ENCODE data around the gene ANXA5.

- TF ChIP-seq CTCF (IDR thresholded peaks at IDR 0.05) (no peak), EP300 (IDR thresholded peaks at IDR 0.05; ENCODE audit: borderline replicate concordance in 1 of 2, low read depth in 1 of 2, low read length in 1 of 2) (no peak), ELF1 (IDR thresholded peaks at IDR 0.05) (no peak), MXI1 (IDR thresholded peaks at IDR 0.05; ENCODE audit: low read depth, low read length) (no peak), YY1 (IDR thresholded peaks at IDR 0.05; ENCODE audit: low read depth) (no peak), EZH2phosphoT487 (IDR thresholded peaks at IDR 0.05; ENCODE audit: borderline replicate concordance, low read depth) (no peak), RXRA (IDR thresholded peaks at IDR 0.05; ENCODE audit: borderline replicate concordance, low read depth) (no peak)
These were observed 16.0 kb upstream of the ANXA5 start for GRCh38 chr4:121712783-121713182.
